A549 (cell line): ENCODE measurements around the gene ESRRB. TPM values are rescaled to one million over a fixed set of nuclear protein-coding genes. Genes with fewer than 3 reads are reported as not detected.

Experiments used
- ATAC-seq, 2 experiments: fragments of 200-7000 bp in 1 of 2; fragments of >200 bp in 1 of 2; cut with Nextera tagmentation in 1 of 2; cut with Tn5 transposase in 1 of 2; 3 replicates each; pipeline versions ENCODE4 v1.8.0 to v1.9.1; 2018 to 2020; ENCODE audit warnings: mild to moderate bottlenecking in 1 of 2, moderate library complexity in 1 of 2
- CTCF ChIA-PET: fragments of 300-600 bp; sonication (Branson Sonifier 250); formaldehyde crosslinking; extraction: SDS; loops from one replicate; lab custom pipeline; 2021; ENCODE audit warnings: antibody characterized with exemption, inconsistent platforms; lab: Yijun Ruan, JAX
- POLR2A ChIA-PET: fragments of 350-600 bp; formaldehyde crosslinking; extraction: SDS; loops from one replicate; lab custom pipeline; 2021; ENCODE audit warnings: antibody characterized with exemption, inconsistent platforms; lab: Yijun Ruan, JAX
- DNase-seq, 2 experiments: peaks; one replicate each; pipeline versions ENCODE4 v3.0.0 to v3.0.0-alpha.2; 2011 to 2016; ENCODE audit warnings: low read depth in 1 of 2, low spot score in 1 of 2
- FAIRE-seq: peaks from 2 replicates; lab custom pipeline; 2011; peaks lifted over from hg19 to GRCh38; lab: Jason Lieb, UNC
- H3K27ac ChIP-seq, 2 experiments: fragments of >200 bp; sonication (Bioruptor Twin); formaldehyde crosslinking; 3 replicates each; pipeline ENCODE4 v1.5.1; 2016 to 2017
- H3K4me1 ChIP-seq: fragments of >200 bp; sonication (Bioruptor Twin); formaldehyde crosslinking; 3 replicates; pipeline ENCODE4 v1.6.1; 2016
- H3K4me2 ChIP-seq: fragments of >200 bp; sonication (Bioruptor Twin); formaldehyde crosslinking; 3 replicates; pipeline ENCODE4 v1.6.1; 2016
- H3K4me3 ChIP-seq: fragments of >200 bp; sonication (Bioruptor Twin); formaldehyde crosslinking; 3 replicates; pipeline ENCODE4 v1.5.1; 2016
- H3K9me3 ChIP-seq: fragments of >200 bp; sonication (Bioruptor Twin); formaldehyde crosslinking; 3 replicates; pipeline ENCODE4 v1.6.1; 2016
- BHLHE40 ChIP-seq: IDR thresholded peaks from 2 replicates; pipeline ENCODE4 v1.6.1; 2012; ENCODE audit warnings: low read depth, low read length, inconsistent platforms
- CBX8 ChIP-seq: fragments of 200-600 bp; sonication (generic); IDR thresholded peaks from 2 replicates; pipeline ENCODE4 v1.6.1; 2016
- CHD2 ChIP-seq: fragments of 150-350 bp; IDR thresholded peaks from 2 replicates; pipeline ENCODE4 v1.6.1; 2014; ENCODE audit warnings: low read length; ENCODE audit not compliant: partially characterized antibody
- CHD4 ChIP-seq: fragments of 200-600 bp; sonication (generic); IDR thresholded peaks from 2 replicates; pipeline ENCODE4 v1.6.1; 2016; ENCODE audit warnings: antibody characterized with exemption, mild to moderate bottlenecking, borderline replicate concordance
- EHMT2 ChIP-seq: fragments of 200-600 bp; sonication (generic); IDR thresholded peaks from 2 replicates; pipeline ENCODE4 v1.6.1; 2016; ENCODE audit warnings: antibody characterized with exemption, low read depth, mild to moderate bottlenecking, moderate library complexity
- ESRRA ChIP-seq: fragments of 150-350 bp; IDR thresholded peaks from 2 replicates; pipeline ENCODE4 v1.6.1; 2014; ENCODE audit warnings: mild to moderate bottlenecking, low read length, borderline replicate concordance
- HEYL ChIP-seq: fragments of 250-450 bp; sonication (Bioruptor Pico); IDR thresholded peaks from 2 replicates; pipeline ENCODE4 v1.8.0; 2021; ENCODE audit warnings: mild to moderate bottlenecking, moderate library complexity
- HOXA7 ChIP-seq: fragments of 250-450 bp; sonication (Bioruptor Pico); IDR thresholded peaks from 2 replicates; pipeline ENCODE4 v1.5.0; 2020; ENCODE audit warnings: mild to moderate bottlenecking, moderate library complexity
- HOXB5 ChIP-seq: fragments of 250-450 bp; sonication (Bioruptor Pico); IDR thresholded peaks from 2 replicates; pipeline ENCODE4 v1.5.0; 2020; ENCODE audit warnings: mild to moderate bottlenecking, moderate library complexity
- KDM1A ChIP-seq: fragments of 200-600 bp; sonication (generic); IDR thresholded peaks from 2 replicates; pipeline ENCODE4 v1.6.1; 2016; ENCODE audit warnings: low read depth, mild to moderate bottlenecking
- KDM5A ChIP-seq: fragments of 200-600 bp; sonication (generic); IDR thresholded peaks from 2 replicates; pipeline ENCODE4 v1.6.1; 2016; ENCODE audit warnings: antibody characterized with exemption, mild to moderate bottlenecking
- MAX ChIP-seq: IDR thresholded peaks from 2 replicates; pipeline ENCODE4 v1.6.1; 2012
- MYC ChIP-seq: IDR thresholded peaks from 2 replicates; pipeline ENCODE4 v1.6.1; 2012; ENCODE audit warnings: mild to moderate bottlenecking, inconsistent platforms, low read length, improper control_type of control experiment, borderline replicate concordance
- NFE2L2 ChIP-seq: fragments of 150-350 bp; conservative IDR thresholded peaks from 2 replicates; pipeline ENCODE4 v1.6.1; 2014; ENCODE audit warnings: low read length
- PBX3 ChIP-seq: IDR thresholded peaks from 2 replicates; pipeline ENCODE4 v1.6.1; 2012
- POLR2A ChIP-seq: IDR thresholded peaks from 2 replicates; pipeline ENCODE4 v1.6.1; 2012; ENCODE audit warnings: mild to moderate bottlenecking, low read length
- RARB ChIP-seq: fragments of 250-450 bp; sonication (Bioruptor Pico); IDR thresholded peaks from 2 replicates; pipeline ENCODE4 v1.8.0; 2021; ENCODE audit warnings: mild to moderate bottlenecking, moderate library complexity
- RCOR1 ChIP-seq: fragments of 150-350 bp; IDR thresholded peaks from 2 replicates; pipeline ENCODE4 v1.6.1; 2014; ENCODE audit warnings: antibody characterized with exemption, low read length, low read depth
- RFX5 ChIP-seq: fragments of 450-650 bp; IDR thresholded peaks from 2 replicates; pipeline ENCODE4 v1.7.1; 2014; ENCODE audit warnings: antibody characterized with exemption, mild to moderate bottlenecking, moderate library complexity
- RNF2 ChIP-seq: fragments of 200-600 bp; sonication (generic); IDR thresholded peaks from 2 replicates; pipeline ENCODE4 v1.6.1; 2016; ENCODE audit warnings: low read depth, mild to moderate bottlenecking, antibody characterized with exemption, moderate library complexity, borderline replicate concordance
- SREBF2 ChIP-seq: fragments of 450-650 bp; IDR thresholded peaks from 2 replicates; pipeline ENCODE4 v1.6.1; 2014; ENCODE audit warnings: mild to moderate bottlenecking, moderate library complexity
- TP53 ChIP-seq: fragments of 250-450 bp; sonication (Bioruptor Pico); IDR thresholded peaks from 2 replicates; pipeline ENCODE4 v1.5.0; 2021; ENCODE audit warnings: mild to moderate bottlenecking, moderate library complexity
- USF2 ChIP-seq: fragments of 450-650 bp; IDR thresholded peaks from 2 replicates; pipeline ENCODE4 v1.6.1; 2014; ENCODE audit warnings: antibody characterized with exemption
- ZFP36 ChIP-seq: fragments of 450-650 bp; IDR thresholded peaks from 2 replicates; pipeline ENCODE4 v1.6.1; 2014; ENCODE audit warnings: borderline replicate concordance; ENCODE audit not compliant: partially characterized antibody
- WGBS: methylation state at CpG from one replicate; pipeline ENCODE4 v1.1.6; 2017; ENCODE audit errors: missing lambda C conversion rate; 5-methylcytosine and 5-hydroxymethylcytosine counted together
- polyA plus RNA-seq, 4 experiments: library from polyadenylated mRNA; depleted of rRNA in 3 of 4; stranded (reverse); fragments of >200 nt; fragmentation: RNase III in 1 of 4; extraction: RNeasy Plus Mini Kit Qiagen cat#74134 plus additional on column Dnase treatment in 1 of 4; gene quantifications; 2 replicates in 3 of 4; 3 replicates in 1 of 4; pipeline ENCODE4 v1.2.3, GENCODE V29; 2011 to 2017
- TF ChIP-seq, protein P1 (sequence below): fragments of >200 bp; sonication (Bioruptor Twin); formaldehyde crosslinking; IDR thresholded peaks from 3 replicates; pipeline ENCODE4 v1.5.1; 2016
- TF ChIP-seq, protein P2 (sequence below): fragments of 250-450 bp; sonication (Bioruptor Pico); IDR thresholded peaks from 2 replicates; pipeline ENCODE4 v1.5.0; 2020; ENCODE audit warnings: low read depth, mild to moderate bottlenecking, moderate library complexity

The ESRRB gene
- polyA plus RNA-seq, 2 of the 4 experiments (the other 2 are of a cell fraction), result 0.15 to 0.19 TPM

- CTCF ChIA-PET, result interaction anchor here (1.3 to 1.6 kb wide), 2 partner anchors 12 to 27 kb away, joined by 3 to 8 read pairs; no protein-coding TSS in a partner anchor
- no peak for TF ChIP-seq HEYL (CRISPR knock-in tag)
- no peak for TF ChIP-seq NFE2L2
- no peak for TF ChIP-seq MAX
- TF ChIP-seq CHD2, result no peak
- no peak for TF ChIP-seq CBX8
- TF ChIP-seq, protein P1, sequence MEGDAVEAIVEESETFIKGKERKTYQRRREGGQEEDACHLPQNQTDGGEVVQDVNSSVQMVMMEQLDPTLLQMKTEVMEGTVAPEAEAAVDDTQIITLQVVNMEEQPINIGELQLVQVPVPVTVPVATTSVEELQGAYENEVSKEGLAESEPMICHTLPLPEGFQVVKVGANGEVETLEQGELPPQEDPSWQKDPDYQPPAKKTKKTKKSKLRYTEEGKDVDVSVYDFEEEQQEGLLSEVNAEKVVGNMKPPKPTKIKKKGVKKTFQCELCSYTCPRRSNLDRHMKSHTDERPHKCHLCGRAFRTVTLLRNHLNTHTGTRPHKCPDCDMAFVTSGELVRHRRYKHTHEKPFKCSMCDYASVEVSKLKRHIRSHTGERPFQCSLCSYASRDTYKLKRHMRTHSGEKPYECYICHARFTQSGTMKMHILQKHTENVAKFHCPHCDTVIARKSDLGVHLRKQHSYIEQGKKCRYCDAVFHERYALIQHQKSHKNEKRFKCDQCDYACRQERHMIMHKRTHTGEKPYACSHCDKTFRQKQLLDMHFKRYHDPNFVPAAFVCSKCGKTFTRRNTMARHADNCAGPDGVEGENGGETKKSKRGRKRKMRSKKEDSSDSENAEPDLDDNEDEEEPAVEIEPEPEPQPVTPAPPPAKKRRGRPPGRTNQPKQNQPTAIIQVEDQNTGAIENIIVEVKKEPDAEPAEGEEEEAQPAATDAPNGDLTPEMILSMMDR, result no peak
- TF ChIP-seq TP53, result no peak
- TF ChIP-seq RFX5, result no peak
- TF ChIP-seq ESRRA, result no peak
- no peak for TF ChIP-seq EHMT2
- TF ChIP-seq BHLHE40, result no peak
- no peak for TF ChIP-seq POLR2A
- TF ChIP-seq ZFP36, result no peak
- TF ChIP-seq RNF2, result no peak
- no peak for TF ChIP-seq SREBF2
- no peak for TF ChIP-seq CHD4
- H3K9me3 ChIP-seq, result no peaks in the 10 kb centered on the region
- no peaks in the 10 kb centered on the region for H3K4me1 ChIP-seq
- 51% methylated on average over 7 of the region's 36 CpGs for whole genome bisulfite sequencing
- no peak overlapping the region for H3K4me2 ChIP-seq
- ATAC-seq (no peak), FAIRE-seq (no peak), DNase-seq (no peak)
- H3K4me3 ChIP-seq, result no peak overlapping the region
- no peak overlapping the region for H3K27ac ChIP-seq
- POLR2A ChIA-PET, result no interaction called here
Measured at GRCh38 chr14:76413962-76414600, 38.1 kb downstream of the ESRRB start.

GRCh38 chr14:76419399-76419798 lies 43.5 kb downstream of the ESRRB start:
- ChIA-PET POLR2A (no interaction called here), CTCF (interaction anchor here (0.5 to 1.1 kb wide), 4 partner anchors 9 to 369 kb away, joined by 3 to 4 read pairs (median 3); no protein-coding TSS in a partner anchor)
- Histone ChIP-seq H3K27ac (no peak overlapping the region), H3K4me1 (no peaks in the 10 kb centered on the region), H3K9me3 (no peaks in the 10 kb centered on the region), H3K4me2 (no peak overlapping the region), H3K4me3 (no peak overlapping the region)
- DNase-seq, result no peak
- ATAC-seq, result no peak
- FAIRE-seq, result no peak
- no peak for TF ChIP-seq USF2
- TF ChIP-seq MAX, result no peak
- no peak for TF ChIP-seq KDM5A
- 36% methylated on average over 3 of the region's 3 CpGs for WGBS

- ATAC-seq (no peak), FAIRE-seq (no peak)
- 33% methylated on average over 1 of the region's 4 CpGs for WGBS
- TF ChIP-seq PBX3 (no peak), HOXA7 (CRISPR knock-in tag) (no peak), HEYL (CRISPR knock-in tag) (no peak), HOXB5 (CRISPR knock-in tag) (no peak), CHD4 (no peak), RCOR1 (no peak), MYC (no peak), KDM1A (no peak), RARB (no peak), NFE2L2 (no peak)
- TF ChIP-seq, protein P2, sequence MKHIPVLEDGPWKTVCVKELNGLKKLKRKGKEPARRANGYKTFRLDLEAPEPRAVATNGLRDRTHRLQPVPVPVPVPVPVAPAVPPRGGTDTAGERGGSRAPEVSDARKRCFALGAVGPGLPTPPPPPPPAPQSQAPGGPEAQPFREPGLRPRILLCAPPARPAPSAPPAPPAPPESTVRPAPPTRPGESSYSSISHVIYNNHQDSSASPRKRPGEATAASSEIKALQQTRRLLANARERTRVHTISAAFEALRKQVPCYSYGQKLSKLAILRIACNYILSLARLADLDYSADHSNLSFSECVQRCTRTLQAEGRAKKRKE (CRISPR knock-in tag), result no peak
- TF ChIP-seq, all 56 proteins: peak for 0
- ChIA-PET POLR2A (no interaction called here), CTCF (interaction anchor here (1.0 kb wide), 1 partner anchor 9 kb away, joined by 3 read pairs; no protein-coding TSS in a partner anchor)
- no peaks in the 10 kb centered on the region for H3K4me1 ChIP-seq
- H3K4me3 ChIP-seq, result no peak overlapping the region
- no peak overlapping the region for H3K27ac ChIP-seq
- H3K9me3 ChIP-seq, result no peaks in the 10 kb centered on the region
- no peak overlapping the region for H3K4me2 ChIP-seq
- no peak for DNase-seq
Measured at GRCh38 chr14:76420827-76421226, 44.9 kb downstream of the ESRRB start.
